ENCODE data around the gene TMC7. TPM values are rescaled to one million over a fixed set of nuclear protein-coding genes. Genes with fewer than 3 reads are reported as not detected.
A peak's percentile ranks its signal among the peaks of the same experiment; 100 is the strongest.

Gene TMC7
- total RNA-seq (1 to 10 TPM in 1 of 9 donors, under 1 TPM in 7, not detected in 1; 0.10 to 1.4 (median 0.27) TPM), polyA plus RNA-seq (under 1 TPM; 0.13 to 0.48 (median 0.40) TPM)
- long read RNA-seq, donor 1, result 0 reads
- long read RNA-seq, donor 2, result 0 reads
- long read RNA-seq, donor 3, partial matches to known transcripts, result 0 of 1 reads
- long read RNA-seq, donor 3, other reads (novel, unspliced or antisense), result 0 of 1 reads
- long read RNA-seq, donor 4, result 0 reads
- long read RNA-seq, donor 5, partial matches to known transcripts, result 0 of 1 reads
- long read RNA-seq, donor 5, other reads (novel, unspliced or antisense), result 1 of 1 reads
- long read RNA-seq, donor 6, partial matches to known transcripts, result 0 of 1 reads
- long read RNA-seq, donor 6, other reads (novel, unspliced or antisense), result 1 of 1 reads
- long read RNA-seq, donor 7, result 0 reads
- long read RNA-seq, donor 8, result 0 reads
- long read RNA-seq, donor 9, result 0 reads
- long read RNA-seq, donor 10, result 0 reads

- DNase-seq, result peak; percentile 58 to 82 (median 62)
- no peaks in the 10 kb centered on the region for H3K9me3 ChIP-seq (replicated peaks in 1 of 3)
- peak within 1 kb of the TSS in 2 of 5 donors; percentile 20 to 41 for H3K27ac ChIP-seq
- peaks cover 6 to 9% of the 10 kb centered on the region in 2 donors for H3K4me1 ChIP-seq (replicated peaks in 1 of 2)
- TF ChIP-seq POLR2A (IDR thresholded peaks at IDR 0.05), result no peak
- peak in 5 of 6 experiments; percentile 30 to 48 (median 46) for TF ChIP-seq CTCF (IDR thresholded peaks at IDR 0.05)
- WGBS, 4 donors, result 7 to 22% (median 8%) methylated on average over 20 to 64 of the region's 64 CpGs
- no peaks in the 10 kb centered on the region for H3K36me3 ChIP-seq (replicated peaks in 1 of 2)
- H3K4me3 ChIP-seq, result peak within 1 kb of the TSS in 1 of 4 donors; percentile 56
- H3K27me3 ChIP-seq, result peaks cover 21% of the 10 kb centered on the region
- intact Hi-C loops (cut with DNase I), result loop anchor here in 1 of 2 donors (10.0 kb wide), 1 partner anchor 91 kb away; no protein-coding TSS in a partner anchor
These were observed at the start of gene TMC7 for GRCh38 chr16:18983565-18984434. Gene TMC7, plus strand, starts transcription at chr16:18983934. Its CDS starts 130 bp downstream, at chr16:18984064.

GRCh38 chr16:18936727-18937340 is 46.9 kb upstream of the TMC7 start:
- 83 to 85% (median 84%) methylated on average over 7 of the region's 7 CpGs for WGBS, 4 donors
- H3K9me3 ChIP-seq (replicated peaks in 1 of 3), result no peaks in the 10 kb centered on the region
- intact Hi-C loops (cut with DNase I), result no loop called here
- no peak overlapping the region for H3K4me3 ChIP-seq
- TF ChIP-seq CTCF (IDR thresholded peaks at IDR 0.05) (no peak), POLR2A (IDR thresholded peaks at IDR 0.05) (no peak)
- no peaks in the 10 kb centered on the region for H3K4me1 ChIP-seq (replicated peaks in 1 of 2)
- DNase-seq, result no peak
- no peaks in the 10 kb centered on the region for H3K36me3 ChIP-seq (replicated peaks in 1 of 2)
- no peaks in the 10 kb centered on the region for H3K27me3 ChIP-seq
- H3K27ac ChIP-seq, result no peak overlapping the region

DNA sequence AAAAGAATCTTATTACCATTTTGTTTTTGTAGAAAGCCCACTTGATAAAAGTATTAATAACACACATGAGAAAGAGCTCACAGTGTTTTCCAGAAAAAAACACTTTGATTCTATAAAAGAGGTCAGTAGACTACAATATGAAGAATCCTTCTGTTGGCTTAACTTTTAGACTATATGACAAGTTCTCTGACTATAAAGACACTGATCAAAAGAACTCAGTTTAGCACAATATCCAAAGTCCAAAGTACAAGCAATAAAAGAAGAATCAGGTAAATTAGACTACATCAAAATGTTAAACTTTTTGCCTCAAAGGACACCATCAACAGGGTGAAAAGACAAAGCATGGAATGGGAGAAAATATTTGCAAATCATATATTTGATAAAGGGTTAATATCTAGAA is 46.3 kb upstream of the TMC7 start:
- no peak for DNase-seq

More for the DNA sequence above, 46.3 kb upstream of the TMC7 start:
- Histone ChIP-seq H3K4me3 (no peak overlapping the region), H3K9me3 (replicated peaks in 1 of 3) (no peaks in the 10 kb centered on the region), H3K27me3 (no peaks in the 10 kb centered on the region), H3K4me1 (replicated peaks in 1 of 2) (no peaks in the 10 kb centered on the region), H3K36me3 (replicated peaks in 1 of 2) (no peaks in the 10 kb centered on the region), H3K27ac (no peak overlapping the region)
- TF ChIP-seq CTCF (IDR thresholded peaks at IDR 0.05), result no peak
- no peak for TF ChIP-seq POLR2A (IDR thresholded peaks at IDR 0.05)
- intact Hi-C loops (cut with DNase I), result no loop called here
